HG02798 (cell line): ENCODE results near the gene NFKBIB.

ENCODE experiments used
- ATAC-seq: cut with Tn5 transposase; IDR thresholded peaks from one replicate; pipeline ENCODE4 v1.9.1; 2021; ENCODE audit warnings: mild to moderate bottlenecking; ENCODE audit not compliant: unreplicated experiment, poor library complexity

The NFKBIB gene

DNA sequence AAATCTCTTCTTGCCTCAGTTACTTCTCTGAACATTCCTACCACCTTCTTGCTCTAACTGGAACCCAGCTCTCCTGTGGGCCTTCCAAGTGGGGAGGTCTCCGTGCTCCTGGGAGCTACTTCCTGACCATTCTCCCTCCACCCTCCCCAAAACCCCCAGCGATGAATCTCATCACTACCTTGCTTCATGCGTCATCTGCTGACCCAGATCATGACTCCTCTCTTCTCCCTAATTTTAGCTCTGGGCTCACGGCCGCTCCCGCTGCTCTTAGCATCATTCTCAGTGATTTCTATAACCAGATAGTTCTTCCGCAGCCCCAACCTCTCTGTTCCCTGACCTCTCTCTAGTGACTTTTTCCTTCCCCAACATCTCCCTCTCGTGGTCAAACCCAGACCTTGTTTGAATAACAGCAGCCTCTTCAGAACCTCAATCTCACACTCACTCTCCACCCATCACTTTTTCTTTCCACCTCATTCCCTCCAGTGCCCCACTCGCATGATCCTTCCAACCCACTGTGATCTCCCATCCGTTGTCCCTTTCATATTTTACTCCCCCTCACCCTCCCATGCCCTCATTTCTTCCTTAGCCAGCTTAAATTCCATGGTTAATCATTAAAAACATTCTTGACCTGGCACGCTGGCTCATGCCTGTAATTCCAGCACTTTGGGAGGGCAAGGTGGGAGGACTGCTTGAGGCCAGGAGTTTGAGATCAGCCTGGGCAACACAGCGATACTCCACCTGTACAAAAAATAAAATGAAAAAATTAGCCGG, 52.8 kb downstream of the NFKBIB start:
- no peak for ATAC-seq

DNA sequence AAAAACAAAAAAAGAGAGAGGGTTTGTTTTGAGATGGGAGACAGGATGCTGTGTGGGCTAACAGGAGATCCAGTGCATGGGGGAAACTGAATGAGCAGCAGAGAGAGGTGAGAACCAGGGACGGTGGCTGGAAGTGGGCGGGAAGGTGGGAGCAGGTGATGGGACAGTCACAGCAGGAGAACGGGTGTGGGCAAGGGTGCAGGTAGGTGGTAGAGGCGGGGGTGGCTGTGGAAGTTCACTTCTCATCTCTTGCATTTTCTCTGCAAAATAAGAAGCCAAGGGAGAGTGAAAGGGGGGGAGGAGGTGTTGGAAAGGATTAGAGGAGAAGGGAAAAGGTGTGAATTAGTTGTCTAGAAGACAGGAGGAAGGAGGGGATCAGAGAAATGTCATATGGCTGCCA, 53.9 kb downstream of the NFKBIB start:
- ATAC-seq, result no peak

DNA sequence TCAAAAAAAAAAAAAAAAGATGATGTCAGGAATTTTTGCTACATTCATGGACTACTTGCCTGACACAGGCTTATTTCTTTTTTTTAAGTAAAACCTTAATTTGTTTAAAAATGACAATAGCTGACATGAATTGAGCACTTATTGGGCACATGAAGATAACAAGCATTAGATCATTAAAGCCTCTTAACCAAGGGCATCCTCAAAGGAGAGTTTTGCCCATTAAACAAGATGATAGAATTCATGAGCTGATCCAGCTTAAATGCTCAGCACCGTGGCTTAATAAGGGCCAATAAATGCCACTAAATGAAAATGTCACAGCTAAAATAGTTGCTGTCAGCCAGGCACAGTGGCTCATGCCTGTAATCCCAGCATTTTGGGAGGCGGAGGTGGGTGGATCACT, 56.5 kb downstream of the NFKBIB start:
- ATAC-seq, result no peak

DNA sequence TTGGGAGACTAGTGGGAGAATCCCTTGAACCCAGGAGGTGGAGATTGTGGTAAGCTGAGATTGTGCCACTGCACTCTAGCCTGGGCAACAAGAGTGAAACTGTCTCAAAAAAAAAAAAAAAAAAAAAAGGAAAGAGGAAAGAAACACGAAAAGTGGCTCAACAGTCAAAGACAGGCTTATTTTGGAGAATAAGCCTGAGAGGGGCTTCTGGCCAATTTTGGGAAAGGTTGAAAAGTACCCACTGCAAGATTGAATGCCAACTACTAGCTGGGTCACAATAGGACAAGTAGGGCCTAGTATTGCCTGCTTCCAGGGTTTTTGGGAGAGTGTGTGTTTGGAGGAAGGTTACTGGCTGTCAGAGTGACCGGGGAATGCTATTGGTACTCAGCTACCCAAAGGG, 58.5 kb downstream of the NFKBIB start:
- ATAC-seq, result no peak
